Measurements from ENCODE around the gene PBOV1. TPM values are rescaled to one million over a fixed set of nuclear protein-coding genes. Genes with fewer than 3 reads are reported as not detected.

PBOV1 gene
- total and polyA plus RNA-seq, 2 experiments from 2014 or later = not detected

GRCh38 chr6:138231381-138231886, 13.1 kb upstream of the PBOV1 start:
- DNase-seq (ENCODE audit: low read depth in 1 of 2, low spot score in 1 of 2) = no peak
- Histone ChIP-seq H3K27me3 (no peaks in the 10 kb centered on the region), H3K4me3 (no peak overlapping the region), H3K9me3 (ENCODE audit: low read depth) (no peaks in the 10 kb centered on the region), H3K36me3 (no peaks in the 10 kb centered on the region), H3K4me1 (ENCODE audit: low read depth) (peaks cover 30% of the 10 kb centered on the region), H3K27ac (no peak overlapping the region)
- TF ChIP-seq CTCF (IDR thresholded peaks at IDR 0.05; ENCODE audit: low read depth, low read length) = no peak

- DNase-seq (ENCODE audit: low read depth in 1 of 2, low spot score in 1 of 2) = no peak
- no peak for TF ChIP-seq CTCF (IDR thresholded peaks at IDR 0.05; ENCODE audit: low read depth, low read length)
- H3K9me3 ChIP-seq (ENCODE audit: low read depth) = no peaks in the 10 kb centered on the region
- H3K27me3 ChIP-seq = no peaks in the 10 kb centered on the region
- no peak overlapping the region for H3K27ac ChIP-seq
- H3K4me3 ChIP-seq = no peak overlapping the region
- no peaks in the 10 kb centered on the region for H3K36me3 ChIP-seq
- H3K4me1 ChIP-seq (ENCODE audit: low read depth) = peaks cover 30% of the 10 kb centered on the region
These were observed 12.6 kb upstream of the PBOV1 start for GRCh38 chr6:138230759-138231380.

GRCh38 chr6:138230221-138230620, 11.9 kb upstream of the PBOV1 start:
- TF ChIP-seq CTCF (IDR thresholded peaks at IDR 0.05; ENCODE audit: low read depth, low read length) = no peak
- no peak for DNase-seq (ENCODE audit: low read depth in 1 of 2, low spot score in 1 of 2)
- peaks cover 30% of the 10 kb centered on the region for H3K4me1 ChIP-seq (ENCODE audit: low read depth)

GRCh38 chr6:138229663-138230179, 11.4 kb upstream of the PBOV1 start:
- Histone ChIP-seq H3K4me3 (no peak overlapping the region), H3K27me3 (no peaks in the 10 kb centered on the region), H3K36me3 (no peaks in the 10 kb centered on the region), H3K27ac (no peak overlapping the region), H3K9me3 (ENCODE audit: low read depth) (no peaks in the 10 kb centered on the region), H3K4me1 (ENCODE audit: low read depth) (peaks cover 30% of the 10 kb centered on the region)
- no peak for TF ChIP-seq CTCF (IDR thresholded peaks at IDR 0.05; ENCODE audit: low read depth, low read length)
- DNase-seq (ENCODE audit: low read depth in 1 of 2, low spot score in 1 of 2) = no peak

More at GRCh38 chr6:138230221-138230620, 11.9 kb upstream of the PBOV1 start:
- Histone ChIP-seq H3K27me3 (no peaks in the 10 kb centered on the region), H3K27ac (no peak overlapping the region), H3K36me3 (no peaks in the 10 kb centered on the region), H3K4me3 (no peak overlapping the region), H3K9me3 (ENCODE audit: low read depth) (no peaks in the 10 kb centered on the region)

GRCh38 chr6:138229072-138229471, 10.8 kb upstream of the PBOV1 start:
- Histone ChIP-seq H3K27ac (no peak overlapping the region), H3K27me3 (no peaks in the 10 kb centered on the region), H3K36me3 (no peaks in the 10 kb centered on the region), H3K9me3 (ENCODE audit: low read depth) (no peaks in the 10 kb centered on the region), H3K4me3 (no peak overlapping the region), H3K4me1 (ENCODE audit: low read depth) (peaks cover 30% of the 10 kb centered on the region)
- DNase-seq (ENCODE audit: low read depth in 1 of 2, low spot score in 1 of 2) = peak in 1 of 2 donors; percentile 20
- no peak for TF ChIP-seq CTCF (IDR thresholded peaks at IDR 0.05; ENCODE audit: low read depth, low read length)

All from cardiac muscle cell (in vitro differentiated cells and primary cell).